IMR-90 (cell line): ENCODE measurements around the gene SLC12A4. TPM values are rescaled to one million over a fixed set of nuclear protein-coding genes. Genes with fewer than 3 reads are reported as not detected.

Source experiments
- ATAC-seq: fragments of 200-7000 bp; cut with Tn5 transposase; 2 replicates; pipeline ENCODE4 v1.9.1; 2020; ENCODE audit warnings: low read depth, mild to moderate bottlenecking, moderate library complexity
- BruUV-seq: library from RNA; stranded (reverse); fragments of 400-500 nt; replicated peaks from 2 replicates; lab custom pipeline; 2021; lab: Mats Ljungman, UMichigan
- CTCF ChIA-PET: fragments of 300-600 bp; formaldehyde crosslinking; extraction: SDS; loops from one replicate; lab custom pipeline; 2021; ENCODE audit warnings: antibody characterized with exemption; lab: Yijun Ruan, JAX
- POLR2A ChIA-PET: fragments of 300-600 bp; sonication (Branson Sonifier 250); formaldehyde crosslinking; loops from one replicate; lab custom pipeline; 2022; ENCODE audit warnings: antibody characterized with exemption; ENCODE audit not compliant: unreplicated experiment; lab: Charles Lee
- DNase-seq: peaks from one replicate; pipeline ENCODE4 v3.0.0; 2013
- H2AFZ ChIP-seq: replicated peaks from 2 replicates; pipeline ENCODE3; 2013; ENCODE audit warnings: low read length, mild to moderate bottlenecking; ENCODE audit not compliant: poor library complexity
- H2AK5ac ChIP-seq: 2 replicates; pipeline ENCODE4 v1.6.1; 2013; ENCODE audit warnings: low read depth, low read length, inconsistent platforms
- H2AK9ac ChIP-seq: replicated peaks from 2 replicates; pipeline ENCODE3; 2013; ENCODE audit warnings: mild to moderate bottlenecking, low read depth, low read length, moderate library complexity; ENCODE audit not compliant: poor library complexity
- H2BK120ac ChIP-seq: 2 replicates; pipeline ENCODE4 v1.6.1; 2013; ENCODE audit warnings: low read depth, low read length, inconsistent platforms
- H2BK15ac ChIP-seq: 3 replicates; pipeline ENCODE4 v1.6.1; 2013; ENCODE audit warnings: low read depth, low read length, inconsistent platforms
- H2BK20ac ChIP-seq: 2 replicates; pipeline ENCODE4 v1.6.1; 2013; ENCODE audit warnings: low read depth, mild to moderate bottlenecking, inconsistent platforms, low read length, moderate library complexity
- H2BK5ac ChIP-seq: 2 replicates; pipeline ENCODE4 v1.6.1; 2013; ENCODE audit warnings: mild to moderate bottlenecking, low read depth, low read length, inconsistent platforms; ENCODE audit not compliant: poor library complexity, severe bottlenecking
- H3K14ac ChIP-seq: replicated peaks from 2 replicates; pipeline ENCODE4 v1.6.1; 2013; ENCODE audit warnings: low read depth, low read length, inconsistent platforms
- H3K18ac ChIP-seq: 2 replicates; pipeline ENCODE4 v1.6.1; 2013; ENCODE audit warnings: low read depth, low read length, control low read depth
- H3K23ac ChIP-seq: 2 replicates; pipeline ENCODE4 v1.6.1; 2013; ENCODE audit warnings: low read depth, low read length, inconsistent platforms
- H3K27ac ChIP-seq: 2 replicates; pipeline ENCODE4 v1.5.1; 2013; ENCODE audit warnings: mild to moderate bottlenecking, control low read depth, low read length; ENCODE audit not compliant: insufficient read depth
- H3K27me3 ChIP-seq: 2 replicates; pipeline ENCODE4 v1.6.1; 2013; ENCODE audit warnings: low read length; ENCODE audit not compliant: control insufficient read depth, insufficient read depth
- H3K36me3 ChIP-seq: 2 replicates; pipeline ENCODE4 v1.6.1; 2013; ENCODE audit warnings: low read length, mixed read lengths; ENCODE audit not compliant: control insufficient read depth, insufficient read depth
- H3K4ac ChIP-seq: 2 replicates; pipeline ENCODE4 v1.6.1; 2013; ENCODE audit warnings: low read depth, low read length, inconsistent platforms
- H3K4me1 ChIP-seq: 2 replicates; pipeline ENCODE4 v1.6.1; 2013; ENCODE audit warnings: low read length, mixed read lengths; ENCODE audit not compliant: control insufficient read depth, insufficient read depth
- H3K4me2 ChIP-seq: 2 replicates; pipeline ENCODE4 v1.6.1; 2013; ENCODE audit warnings: low read depth, mild to moderate bottlenecking, control low read depth, low read length, moderate library complexity
- H3K4me3 ChIP-seq: 2 replicates; pipeline ENCODE4 v1.5.1; 2013; ENCODE audit warnings: low read depth, mild to moderate bottlenecking, control low read depth, low read length, moderate library complexity; ENCODE audit not compliant: insufficient read depth
- H3K56ac ChIP-seq: 2 replicates; pipeline ENCODE4 v1.6.1; 2013; ENCODE audit warnings: low read length, inconsistent platforms; ENCODE audit not compliant: insufficient read depth; ENCODE audit errors: extremely low read depth
- H3K79me1 ChIP-seq, 2 experiments: 2 replicates each; pipeline ENCODE4 v1.6.1; 2013; ENCODE audit warnings: low read length in 2 of 2, inconsistent platforms in 1 of 2, low read depth in 1 of 2
- H3K9ac ChIP-seq: 2 replicates; pipeline ENCODE4 v1.6.1; 2013; ENCODE audit warnings: low read depth, low read length, control low read depth
- H3K9me1 ChIP-seq: 2 replicates; pipeline ENCODE4 v1.6.1; 2013; ENCODE audit warnings: low read length, inconsistent platforms; ENCODE audit not compliant: insufficient read depth
- H3K9me3 ChIP-seq: 2 replicates; pipeline ENCODE4 v1.6.1; 2013; ENCODE audit warnings: low read length; ENCODE audit not compliant: control insufficient read depth, insufficient read depth
- H4K20me1 ChIP-seq: 2 replicates; pipeline ENCODE4 v1.6.1; 2013; ENCODE audit warnings: low read length, inconsistent platforms; ENCODE audit not compliant: insufficient read depth
- H4K5ac ChIP-seq: 2 replicates; pipeline ENCODE4 v1.6.1; 2013; ENCODE audit warnings: mild to moderate bottlenecking, low read depth, low read length, control low read depth
- H4K8ac ChIP-seq, 2 experiments: 2 replicates each; pipeline ENCODE4 v1.6.1; 2013; ENCODE audit warnings: low read depth in 2 of 2, low read length in 2 of 2, control low read depth in 1 of 2, inconsistent platforms in 1 of 2
- H4K91ac ChIP-seq: 2 replicates; pipeline ENCODE4 v1.6.1; 2013; ENCODE audit warnings: low read depth, low read length, inconsistent platforms; ENCODE audit not compliant: insufficient read depth
- CEBPB ChIP-seq: IDR thresholded peaks from 2 replicates; pipeline ENCODE4 v1.6.1; 2012; ENCODE audit warnings: low read depth, low read length, improper control_type of control experiment
- MXI1 ChIP-seq: IDR thresholded peaks from 2 replicates; pipeline ENCODE4 v1.6.1; 2012; ENCODE audit warnings: low read depth, mild to moderate bottlenecking, low read length, moderate library complexity, borderline replicate concordance
- NFE2L2 ChIP-seq: fragments of 150-350 bp; IDR thresholded peaks from 2 replicates; pipeline ENCODE4 v1.6.1; 2016; ENCODE audit warnings: low read depth, mild to moderate bottlenecking, low read length
- RAD21 ChIP-seq: IDR thresholded peaks from 2 replicates; pipeline ENCODE4 v1.6.1; 2012; ENCODE audit warnings: low read length, improper control_type of control experiment
- SMC3 ChIP-seq: fragments of 150-350 bp; IDR thresholded peaks from 2 replicates; pipeline ENCODE4 v1.6.1; 2016; ENCODE audit warnings: low read depth, mild to moderate bottlenecking, antibody characterized with exemption, low read length, moderate library complexity
- WGBS, 2 experiments: methylation state at CpG; one replicate each; pipeline versions ENCODE4 v1.1.5 to v1.1.7; 2013; ENCODE audit warnings: missing lambda C conversion rate in 2 of 2; ENCODE audit not compliant: insufficient read length in 1 of 2; ENCODE audit errors: extremely low coverage in 2 of 2; 5-methylcytosine and 5-hydroxymethylcytosine counted together
- dilution Hi-C: fragments of 300-500 bp; cut with HindIII; formaldehyde crosslinking; loops from one replicate; pipeline ENCODE4 v1.14.3; 2018; ENCODE audit warnings: low sequenced_read_pairs; ENCODE audit not compliant: unreplicated experiment
- in situ Hi-C: fragments of 300-500 bp; cut with MboI; formaldehyde crosslinking; loops from 3 replicates; pipeline ENCODE4 v1.14.3; 2019; ENCODE audit warnings: low sequenced_read_pairs, inconsistent platforms, mixed read lengths
- intact Hi-C: fragments of 100-400 bp; cut with micrococcal nuclease; formaldehyde crosslinking; loops from 2 replicates; pipeline ENCODE4 v1.10.0; 2022
- polyA plus RNA-seq, 3 experiments: library from polyadenylated mRNA; depleted of rRNA; stranded (reverse); fragments of >200 nt; gene quantifications; 2 replicates each; pipeline ENCODE4 v1.2.3, GENCODE V29; 2012; ENCODE audit warnings: low replicate concordance in 1 of 3
- total RNA-seq: library from RNA; depleted of rRNA; stranded (reverse); fragments of >200 nt; gene quantifications from 2 replicates; pipeline ENCODE4 v1.2.3, GENCODE V29; 2012

The SLC12A4 gene
- total and polyA plus RNA-seq, 2 of the 4 experiments (the other 2 are of a cell fraction) = 36.6 to 132 TPM

DNA sequence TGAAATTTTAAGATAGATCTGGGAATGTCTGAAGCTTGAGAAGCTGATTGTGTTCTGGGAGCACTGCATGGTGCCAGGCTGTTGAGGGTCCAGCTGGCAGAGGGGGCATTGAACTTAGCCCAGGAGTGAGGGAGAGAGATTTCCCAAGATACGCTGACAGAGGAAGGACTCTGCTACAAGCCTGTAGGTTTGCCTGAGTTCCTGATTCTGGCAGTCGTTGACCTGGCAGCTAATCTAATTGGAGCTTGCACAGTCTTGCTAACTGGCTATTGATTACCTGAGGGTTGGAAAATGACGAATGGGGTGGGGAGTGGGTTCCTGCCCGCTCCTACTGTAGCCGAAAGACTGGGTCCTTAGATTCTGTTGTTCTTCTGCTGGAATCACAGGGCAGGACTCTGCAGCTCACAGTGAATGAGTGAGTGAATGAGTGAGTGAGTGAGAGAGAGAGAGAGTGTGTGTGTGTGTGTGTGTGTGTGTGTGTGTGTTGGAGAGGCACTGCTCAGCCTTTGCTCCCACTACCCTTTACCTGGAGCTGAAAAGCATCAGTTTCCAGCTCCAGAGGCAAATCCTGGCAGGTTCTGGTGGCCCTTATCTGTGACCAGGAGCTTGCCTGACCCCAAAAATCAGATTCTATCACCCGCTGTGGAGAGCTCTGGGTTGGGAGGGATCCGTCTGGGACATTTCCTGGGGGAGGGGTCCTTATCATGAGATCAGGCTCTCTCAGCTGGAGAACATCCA lies 53.5 kb downstream of the SLC12A4 start:
- H4K5ac ChIP-seq = no peak overlapping the region
- no peak overlapping the region for H3K27ac ChIP-seq
- no peak for ATAC-seq
- H3K9me1 ChIP-seq = peaks cover 30% of the 10 kb centered on the region
- no peak overlapping the region for H2BK20ac ChIP-seq
- no peak overlapping the region for H3K9ac ChIP-seq
- DNase-seq = no peak
- no peak overlapping the region for H2AK5ac ChIP-seq
- ChIA-PET CTCF (no interaction called here), POLR2A (no interaction called here)
- H3K4ac ChIP-seq = no peak overlapping the region
- H2AK9ac ChIP-seq = no peak overlapping the region
- dilution Hi-C loops (no loop called here), intact Hi-C loops (no loop called here), in situ Hi-C loops (no loop called here)
- no peaks in the 10 kb centered on the region for H3K27me3 ChIP-seq
- 94% methylated on average over 3 of the region's 7 CpGs; no CpG with 5 or more reads in 1 of the 2 experiments for WGBS, 2 experiments
- no peak overlapping the region for H2BK15ac ChIP-seq
- H3K23ac ChIP-seq = no peak overlapping the region
- no peak overlapping the region for H4K8ac ChIP-seq
- H3K14ac ChIP-seq = no peak overlapping the region
- peaks cover 48% of the 10 kb centered on the region for H4K20me1 ChIP-seq
- no peak overlapping the region for H3K56ac ChIP-seq
- H3K18ac ChIP-seq = no peak overlapping the region
- no peaks in the 10 kb centered on the region for H3K9me3 ChIP-seq
- no peak overlapping the region for H2BK5ac ChIP-seq
- H2AFZ ChIP-seq = no peak overlapping the region
- TF ChIP-seq MXI1 (no peak), RAD21 (no peak), NFE2L2 (no peak), SMC3 (no peak), CEBPB (no peak)
- H3K79me1 ChIP-seq = peaks cover 16 to 58% of the 10 kb centered on the region in 2 experiments
- peaks cover 20% of the 10 kb centered on the region for H3K36me3 ChIP-seq
- no peak overlapping the region for H2BK120ac ChIP-seq
- peaks cover 23% of the 10 kb centered on the region for H3K4me1 ChIP-seq
- H4K91ac ChIP-seq = no peak overlapping the region
- no peak overlapping the region for H3K4me3 ChIP-seq
- no peak overlapping the region for H3K4me2 ChIP-seq
- BruUV-seq = no TSS peak
